Islet precursor cell (in vitro differentiated cells): ENCODE data around the gene RIPOR2.
A peak's percentile ranks its signal among the peaks of the same experiment; 100 is the strongest.

Source experiments
- DNase-seq: peaks from one replicate; pipeline ENCODE4 v3.0.0-alpha.2; 2018

The RIPOR2 gene

DNA sequence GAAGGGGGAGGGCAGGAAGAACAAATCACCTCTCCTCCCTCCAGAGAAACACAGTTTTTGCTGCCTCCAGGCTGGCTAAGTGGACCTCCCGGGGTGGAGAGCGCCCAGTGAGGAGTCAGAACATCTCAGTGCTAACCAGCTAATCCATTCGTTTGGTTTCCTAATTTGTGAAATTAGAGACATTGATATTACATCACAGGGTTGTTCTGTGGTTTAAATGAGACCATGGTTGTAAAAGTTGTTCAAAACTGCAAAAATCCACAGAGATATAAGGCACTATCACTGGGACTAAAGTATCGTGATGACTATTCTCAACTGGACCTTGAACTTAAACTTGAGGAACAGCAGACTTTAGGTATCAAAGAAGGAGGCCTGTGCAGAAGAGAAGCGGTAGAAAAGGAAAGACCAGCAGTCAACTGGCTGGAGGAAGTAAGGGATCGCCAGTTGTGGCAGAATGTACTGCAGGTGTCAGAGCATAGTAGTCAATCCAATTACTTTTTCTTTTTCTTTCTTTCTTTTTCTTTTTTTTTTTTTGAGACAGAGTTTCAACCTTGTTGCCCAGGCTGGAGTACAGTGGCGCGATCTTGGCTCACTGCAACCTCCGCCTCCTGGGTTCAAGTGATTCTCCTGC lies 33.9 kb downstream of the RIPOR2 start:
- DNase-seq: no peak

DNA sequence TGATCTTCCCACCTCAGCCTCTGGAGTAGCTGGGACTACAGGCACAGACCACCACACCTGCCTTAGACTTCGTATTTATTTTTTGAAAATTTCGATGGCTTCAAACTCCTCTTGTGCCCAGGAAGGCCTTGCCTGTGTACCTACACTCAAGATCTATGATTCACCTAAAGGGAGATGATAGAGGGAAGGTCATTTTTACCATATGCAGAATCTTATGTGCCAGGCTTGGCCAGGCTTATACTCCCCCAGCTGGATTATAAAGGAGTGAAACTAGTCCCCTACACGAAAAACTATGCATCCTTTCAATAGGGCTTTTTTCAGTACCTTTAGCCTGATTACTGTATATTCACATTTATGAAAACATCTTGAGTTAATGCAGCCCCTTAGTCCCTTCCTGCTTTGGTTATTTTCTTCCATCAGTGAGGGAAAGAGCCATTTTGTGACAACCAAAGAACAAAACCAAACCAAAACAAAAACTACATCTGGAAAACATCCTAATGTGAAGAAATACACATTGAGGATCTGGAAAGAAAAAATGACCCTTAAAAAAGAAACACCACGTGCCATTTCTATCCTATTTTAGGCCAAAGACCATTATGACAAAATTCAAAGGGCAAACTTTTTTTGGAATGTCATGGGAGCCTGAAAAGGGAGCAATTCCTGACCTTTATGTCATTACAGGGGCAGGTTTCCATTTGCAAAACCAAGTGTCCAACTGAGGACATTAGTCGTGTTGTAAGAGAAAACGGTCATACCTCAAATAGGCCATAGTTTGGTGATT lies 34.7 kb downstream of the RIPOR2 start:
- no peak for DNase-seq

DNA sequence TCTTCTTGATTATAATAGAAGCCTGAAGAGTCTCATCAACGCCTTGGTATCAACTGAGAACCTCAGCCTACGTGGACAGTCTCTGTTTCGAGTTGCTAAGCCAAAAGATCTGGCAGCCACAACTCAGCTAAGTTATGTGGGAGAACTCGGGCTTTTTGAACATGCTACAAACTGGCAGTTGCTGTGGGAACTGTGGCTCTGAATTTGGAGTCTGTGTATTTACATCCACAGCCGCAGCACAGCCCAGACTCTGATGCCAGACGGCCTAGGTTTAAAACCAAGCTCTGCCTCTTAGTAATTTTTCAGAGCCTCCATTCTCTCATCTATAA lies 35.8 kb downstream of the RIPOR2 start:
- peak; percentile 61 for DNase-seq

DNA sequence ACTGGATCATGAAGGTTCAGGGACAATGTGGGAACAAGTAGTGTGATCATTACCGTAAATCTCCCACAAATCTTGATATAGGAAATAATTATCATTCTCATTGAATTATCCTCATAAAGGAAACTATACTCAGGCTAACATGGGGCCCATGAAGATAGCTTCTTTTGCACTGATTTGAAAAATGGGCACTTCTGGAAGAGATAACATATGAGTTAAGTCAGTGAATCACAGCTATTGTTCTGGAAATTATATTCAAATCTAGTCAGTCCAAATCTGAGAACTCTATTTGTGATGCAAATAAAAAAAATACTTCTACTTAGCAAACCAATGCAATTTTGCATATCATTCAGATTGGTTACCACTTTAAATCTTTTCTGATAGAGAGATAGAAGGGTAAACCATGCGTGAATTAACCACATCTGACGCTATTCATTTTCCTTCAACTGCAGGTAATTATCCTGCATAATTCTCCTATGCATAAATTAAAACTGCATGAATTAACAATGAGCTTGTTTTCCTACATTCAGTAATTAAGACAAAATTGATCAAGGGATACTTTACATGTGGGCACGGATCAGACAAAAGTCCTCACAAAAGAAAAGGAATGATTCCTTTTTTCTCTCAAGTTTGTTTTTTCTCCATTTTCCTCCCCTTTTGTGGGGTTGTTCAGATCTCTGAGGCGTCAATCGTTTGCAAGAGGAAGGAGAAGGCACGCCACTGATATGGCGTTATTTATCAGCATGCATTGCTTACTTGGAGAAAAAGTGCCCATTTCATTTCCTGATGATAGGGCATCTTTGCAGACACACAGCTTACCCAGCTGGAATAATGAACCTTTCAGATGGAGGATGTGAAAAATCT lies 36.4 kb downstream of the RIPOR2 start:
- no peak for DNase-seq

DNA sequence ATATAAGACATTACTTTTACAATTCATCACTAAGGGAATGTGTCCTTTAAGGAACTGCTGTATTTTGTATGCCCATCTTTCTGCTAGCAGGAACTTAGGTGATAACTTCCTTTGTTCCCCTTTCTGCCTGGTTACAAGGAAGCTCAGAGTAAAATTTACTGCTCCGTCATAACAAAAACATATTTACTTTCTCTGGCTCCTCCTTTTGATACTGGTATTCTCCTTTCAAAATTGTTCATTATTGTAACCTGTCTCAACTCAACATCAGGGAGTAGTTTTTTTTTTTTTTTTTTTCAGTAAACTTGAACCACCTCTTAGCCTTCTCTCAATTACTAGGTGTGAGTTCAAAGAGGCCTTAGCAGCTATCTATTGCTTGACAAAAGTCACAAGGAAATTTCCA lies 37.1 kb downstream of the RIPOR2 start:
- DNase-seq: no peak

DNA sequence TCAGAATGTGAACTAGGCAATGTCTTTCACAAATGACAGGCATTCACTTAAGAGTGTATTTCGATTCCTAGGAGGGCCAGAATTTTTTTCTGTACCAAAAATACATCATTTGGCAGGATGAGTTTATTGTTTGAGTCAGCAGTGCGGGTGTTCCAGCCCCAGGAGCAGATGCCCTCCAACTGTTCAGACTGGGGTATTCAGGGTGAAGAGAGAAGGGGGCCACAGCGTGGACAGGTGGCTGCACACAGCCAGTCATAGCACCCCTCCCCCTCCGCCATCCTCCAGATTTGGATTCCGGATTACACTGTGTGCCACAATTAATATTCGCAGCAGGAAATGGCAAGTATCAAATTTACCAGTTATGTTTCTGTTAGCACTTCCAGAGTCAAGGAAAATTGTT lies 38.6 kb downstream of the RIPOR2 start:
- DNase-seq: no peak

DNA sequence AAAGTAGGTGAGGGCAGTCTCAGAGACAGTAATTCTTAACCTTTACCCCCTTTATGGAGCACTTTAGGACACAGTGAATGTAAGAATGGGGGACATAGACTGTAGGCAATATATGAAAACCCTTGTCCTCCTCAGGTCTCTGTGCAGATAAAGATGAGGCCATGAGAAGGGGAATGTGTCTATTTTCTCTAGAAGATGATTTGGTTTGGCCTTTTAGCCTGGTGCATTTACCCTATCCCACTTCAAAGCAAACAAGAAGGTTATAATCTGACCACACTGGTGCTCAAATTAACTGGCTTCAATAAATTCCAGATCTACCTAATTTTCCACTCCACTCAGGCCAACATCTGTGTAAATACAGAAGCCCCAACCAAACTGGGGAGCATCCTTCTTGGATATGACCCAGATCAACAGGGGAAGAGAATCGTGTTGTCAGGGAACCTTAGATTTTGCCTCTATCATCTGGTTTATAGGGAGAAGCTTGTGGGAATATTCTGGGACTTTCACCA lies 42.4 kb downstream of the RIPOR2 start:
- no peak for DNase-seq

DNA sequence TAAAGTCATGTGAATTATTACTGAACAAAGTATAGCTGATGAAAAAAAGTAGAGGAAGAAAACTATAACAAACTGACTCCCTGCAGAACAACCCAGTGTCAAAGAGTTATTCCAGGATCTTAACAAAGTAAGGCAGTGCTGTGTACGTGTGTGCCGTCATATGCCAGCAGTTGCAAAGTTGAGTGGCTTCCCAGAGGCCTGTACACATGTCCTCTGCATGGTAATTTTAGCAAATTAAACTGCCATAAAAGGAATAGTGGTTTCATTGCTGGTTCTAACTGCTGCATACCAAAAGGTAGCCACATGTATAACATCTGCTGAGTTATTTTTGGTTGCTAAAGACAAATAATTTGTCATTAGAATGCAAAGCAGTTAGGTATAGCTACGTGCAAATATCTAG lies 44.8 kb downstream of the RIPOR2 start:
- DNase-seq: no peak

DNA sequence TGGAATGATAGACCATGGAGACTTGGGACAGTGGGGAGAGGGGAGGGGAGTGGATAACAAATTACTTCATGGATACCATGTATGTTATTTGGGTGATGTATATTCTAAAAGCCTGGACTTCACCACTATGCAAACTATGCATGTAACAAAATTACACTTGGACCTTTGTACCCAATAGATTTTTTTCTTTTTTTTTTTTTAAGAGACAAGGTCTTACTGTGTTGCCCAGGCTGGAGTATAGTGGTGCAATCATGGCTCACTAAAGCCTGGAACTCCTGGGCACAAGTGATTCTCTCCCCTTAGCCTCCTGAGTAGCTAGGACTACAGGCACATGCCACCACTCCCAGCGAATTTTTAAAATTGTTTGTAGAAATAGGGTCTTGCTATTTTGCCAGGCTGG lies 45.3 kb downstream of the RIPOR2 start:
- no peak for DNase-seq

DNA sequence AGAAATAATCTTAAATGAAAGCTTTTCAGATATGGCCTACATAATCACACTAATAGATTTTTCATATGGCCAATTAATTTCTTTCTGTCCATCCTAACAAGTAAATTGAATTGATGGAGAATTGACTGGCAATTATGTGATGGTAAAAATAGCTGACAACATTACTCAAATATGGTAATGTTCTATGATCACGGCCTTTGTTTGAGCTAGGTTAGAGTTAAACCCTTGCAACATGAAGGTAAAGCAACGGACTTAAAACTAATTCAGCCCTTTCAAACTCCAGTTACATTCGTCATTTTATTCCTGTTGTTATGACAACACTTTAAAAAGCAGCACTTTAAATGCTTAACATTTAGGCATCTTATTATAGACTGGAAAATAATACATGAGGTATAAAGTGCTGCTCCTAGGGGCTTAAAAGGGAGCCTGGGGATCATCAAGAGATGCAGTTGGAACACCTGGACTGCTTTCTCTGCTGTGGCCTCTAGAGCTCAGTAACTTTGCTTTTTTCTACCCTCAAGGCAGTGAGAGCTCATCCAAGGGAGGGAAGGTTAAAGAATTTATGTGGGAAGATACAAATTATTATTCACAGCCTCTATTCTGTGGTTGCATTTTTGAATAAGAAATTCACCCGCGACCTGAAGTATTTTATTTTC lies 46.9 kb downstream of the RIPOR2 start:
- DNase-seq: no peak

DNA sequence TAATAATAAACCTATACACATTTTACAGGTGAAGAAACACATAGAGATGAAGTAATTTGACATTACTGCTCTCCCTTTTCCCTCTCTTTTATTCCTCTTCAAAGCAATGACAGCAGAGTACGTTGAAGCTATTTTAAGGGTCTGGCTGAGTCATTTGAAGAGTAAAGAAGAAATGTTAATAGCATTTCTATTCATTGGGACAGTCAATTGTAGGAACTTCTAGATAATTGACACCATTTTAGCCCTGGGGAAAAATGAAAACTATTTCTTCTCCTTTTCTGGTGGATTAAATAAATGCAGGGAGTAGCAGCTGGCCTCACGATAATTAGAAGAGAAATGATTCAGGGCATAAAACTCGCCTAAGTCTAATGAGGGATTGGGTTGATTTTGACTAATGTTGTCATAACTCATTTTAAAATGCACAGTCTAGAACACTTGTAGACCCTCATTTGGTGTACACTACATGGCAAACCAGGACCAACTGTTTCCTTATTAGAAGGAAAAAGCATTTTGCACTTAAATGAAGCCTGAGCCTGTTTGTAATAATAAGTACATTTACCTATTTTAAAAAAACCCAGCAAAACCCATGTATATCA lies 48.1 kb downstream of the RIPOR2 start:
- DNase-seq: no peak

DNA sequence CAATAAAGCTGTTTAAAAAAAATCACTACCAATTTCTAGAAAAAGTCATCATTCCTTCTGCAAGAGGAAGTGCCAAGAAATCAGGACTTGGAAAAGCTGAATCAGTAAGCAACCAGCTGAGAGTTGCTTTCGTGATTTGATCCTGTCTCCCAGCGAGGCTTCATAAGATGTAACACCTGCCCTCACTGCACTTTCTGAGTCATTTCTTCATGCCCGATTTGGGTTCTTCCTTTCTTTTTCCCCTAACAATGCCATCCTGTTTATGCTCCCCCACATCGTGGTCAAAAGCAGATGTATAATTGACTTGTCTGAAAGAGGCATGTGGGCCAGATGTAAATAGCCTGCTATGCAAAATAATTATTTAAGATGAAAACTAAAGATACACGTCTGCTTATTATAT lies 52.1 kb downstream of the RIPOR2 start:
- DNase-seq: no peak

DNA sequence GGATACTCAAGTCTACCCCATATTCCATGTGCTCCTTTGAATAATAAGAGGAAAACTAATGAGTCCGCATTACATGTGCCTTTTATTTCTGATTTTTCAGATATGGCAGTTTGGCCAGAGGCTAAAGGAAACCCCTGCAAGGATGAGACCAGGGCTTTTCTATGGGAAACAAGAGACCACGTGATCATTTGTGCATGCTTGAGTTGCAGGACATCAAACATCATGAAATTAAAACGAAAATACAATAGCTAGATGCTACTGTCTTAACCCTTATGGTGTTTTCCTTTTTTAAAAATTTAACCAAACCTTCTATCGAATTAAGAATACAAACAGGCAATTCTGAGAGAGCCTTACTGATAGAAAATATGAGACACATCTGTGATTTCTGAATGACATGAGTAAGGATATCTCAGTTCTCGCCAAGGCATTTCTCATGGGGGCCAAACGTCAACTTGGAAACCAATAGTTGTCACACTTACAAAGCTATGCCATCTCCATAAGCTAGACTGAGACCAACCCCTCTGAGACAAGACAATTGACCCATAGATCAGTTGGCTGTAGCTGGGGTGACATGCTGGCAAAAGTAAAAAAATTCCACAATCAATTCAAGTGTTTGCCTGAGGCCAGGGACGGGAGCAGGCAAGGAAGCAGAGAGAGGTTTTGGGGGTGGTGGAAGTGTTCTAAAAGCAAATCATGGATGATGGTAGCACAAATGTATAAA lies 52.8 kb downstream of the RIPOR2 start:
- DNase-seq: no peak

DNA sequence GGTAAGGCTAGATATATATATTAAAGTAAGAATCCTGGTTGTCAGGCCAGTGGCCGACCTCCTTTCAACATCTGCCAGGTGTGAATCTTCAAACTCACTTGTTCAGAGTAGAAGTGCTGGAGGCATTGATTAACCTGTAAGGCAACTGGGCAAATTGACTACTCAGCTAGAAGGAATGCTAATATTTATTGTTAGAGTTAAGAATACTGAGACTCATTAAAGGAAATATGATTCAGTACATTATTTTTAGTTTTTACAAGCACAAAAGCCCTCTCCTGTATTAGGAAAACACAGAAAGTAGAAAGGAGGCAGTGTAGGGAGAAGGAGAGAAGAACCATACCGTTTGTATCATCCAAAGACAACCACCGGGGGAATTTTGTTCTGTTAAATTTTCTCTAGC lies 53.5 kb downstream of the RIPOR2 start:
- DNase-seq: no peak

DNA sequence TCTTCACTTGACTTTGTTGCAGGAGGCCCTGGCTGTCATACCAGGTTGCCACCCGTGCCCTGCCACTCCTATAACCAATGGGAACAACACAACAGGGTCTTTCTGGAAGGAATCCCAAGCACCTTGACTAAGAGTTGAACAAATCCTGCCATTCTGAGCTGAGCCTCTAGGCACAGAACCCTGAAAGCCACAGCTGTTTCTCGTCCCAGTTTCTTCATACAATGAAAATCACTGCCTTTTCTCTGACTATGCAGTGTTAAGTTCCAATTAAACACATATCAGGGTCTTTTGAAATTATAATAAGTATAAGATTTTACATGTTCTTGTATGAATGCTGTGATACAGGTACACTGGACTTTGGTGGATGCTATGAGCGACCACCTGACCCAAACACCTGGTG lies 54.4 kb downstream of the RIPOR2 start:
- DNase-seq: no peak

DNA sequence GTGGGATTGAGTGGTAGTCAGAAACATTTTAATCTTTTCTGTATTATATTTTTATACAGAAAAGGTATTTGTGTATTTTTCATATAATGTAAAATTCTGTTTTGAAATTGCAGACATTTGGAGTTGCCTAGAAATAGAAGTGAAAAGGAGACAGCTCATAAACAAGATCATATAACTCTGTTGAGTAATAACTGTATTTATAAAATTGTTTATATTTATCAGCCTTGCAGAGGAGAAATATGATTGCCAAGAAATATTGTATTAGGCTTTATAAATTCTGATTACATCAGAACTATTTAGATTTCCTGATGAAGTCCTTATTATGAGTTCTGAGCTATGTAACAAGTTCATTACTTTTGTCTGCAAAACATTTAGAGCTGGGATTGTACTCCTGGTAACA lies 55.3 kb downstream of the RIPOR2 start:
- no peak for DNase-seq

DNA sequence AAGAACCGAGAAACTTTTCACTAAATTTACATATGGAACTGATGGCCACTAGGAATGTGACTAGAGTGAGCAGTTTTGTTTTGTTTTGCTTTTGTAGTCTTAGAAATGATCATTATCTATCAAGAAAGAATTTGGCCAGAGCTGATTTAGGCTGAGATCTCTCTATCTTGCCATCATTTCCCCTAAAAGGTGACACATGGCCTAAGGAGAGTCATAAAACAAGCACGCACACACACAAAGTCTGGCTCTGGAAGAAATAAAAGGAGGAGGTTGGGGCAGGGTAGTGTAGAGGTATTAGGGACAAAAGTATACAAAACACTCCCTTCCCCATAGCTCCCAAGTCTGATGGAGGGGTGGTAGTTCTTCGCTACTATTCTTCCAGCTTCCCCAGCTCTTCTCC lies 56.4 kb downstream of the RIPOR2 start:
- peak; percentile 84 for DNase-seq

DNA sequence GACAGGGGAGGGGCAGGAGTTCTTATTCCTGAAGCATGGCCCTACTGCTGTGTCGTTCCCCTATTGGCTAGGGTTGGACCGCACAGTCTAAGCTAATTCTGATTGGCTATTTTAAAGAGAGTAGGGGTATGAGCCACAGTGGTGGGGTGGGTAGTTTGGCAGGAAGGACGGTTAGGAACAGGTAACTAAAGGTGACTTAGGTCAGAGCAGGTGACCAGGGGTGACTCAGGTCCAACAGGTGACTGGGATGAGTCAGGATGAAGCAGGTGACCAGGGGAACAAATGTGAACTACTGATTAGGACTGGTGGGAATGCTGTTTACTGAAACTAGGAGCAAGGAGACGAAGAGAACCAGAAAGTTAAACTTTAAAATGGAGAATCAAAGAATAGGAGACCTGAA lies 58.0 kb downstream of the RIPOR2 start:
- peak; percentile 90 for DNase-seq

DNA sequence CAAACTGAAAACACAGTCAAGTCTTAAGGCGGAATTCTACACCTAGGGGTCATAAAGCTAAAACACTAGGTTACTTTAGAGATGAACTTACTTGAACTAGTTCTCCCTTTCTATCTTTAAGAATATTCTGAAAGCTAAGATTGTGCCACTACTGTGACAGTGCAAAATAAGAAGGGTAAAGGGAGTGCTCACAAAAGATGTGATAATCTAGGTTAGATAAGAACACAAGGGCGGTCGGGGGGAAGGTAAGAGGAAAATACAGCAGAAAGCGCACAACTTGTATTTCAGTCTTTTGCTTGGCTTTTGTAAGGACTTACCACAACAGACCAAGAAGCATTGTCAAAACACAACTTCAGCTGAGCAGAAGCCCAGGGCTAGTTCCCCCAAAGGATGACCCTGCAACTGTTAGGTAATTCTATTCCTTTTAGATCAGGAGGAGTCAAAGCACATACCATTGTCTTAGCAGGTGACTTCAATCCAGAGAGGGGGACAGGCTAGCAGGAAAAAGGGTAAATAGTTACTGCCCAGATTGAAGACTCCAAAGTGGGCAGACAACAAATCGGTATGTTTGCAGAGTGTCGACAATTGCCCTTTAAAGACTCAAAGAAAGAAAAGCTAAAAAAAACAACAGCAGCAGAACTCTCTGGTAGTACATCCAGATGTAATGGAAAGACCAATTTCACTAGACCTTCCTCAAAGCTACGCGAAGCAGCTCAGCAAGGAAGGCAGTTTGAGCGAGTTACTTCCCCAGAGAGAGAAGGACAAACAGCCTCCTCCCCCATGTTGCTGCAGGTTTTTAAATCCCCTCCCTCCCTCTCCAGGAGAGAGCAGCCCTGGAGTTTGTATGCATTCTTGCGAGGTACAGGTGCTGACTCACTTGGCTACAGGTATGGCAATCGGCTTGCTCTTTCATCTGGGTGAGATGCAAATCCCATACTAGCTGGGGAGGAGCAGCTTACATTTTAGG lies 59.0 kb downstream of the RIPOR2 start:
- DNase-seq: peak; percentile 97

DNA sequence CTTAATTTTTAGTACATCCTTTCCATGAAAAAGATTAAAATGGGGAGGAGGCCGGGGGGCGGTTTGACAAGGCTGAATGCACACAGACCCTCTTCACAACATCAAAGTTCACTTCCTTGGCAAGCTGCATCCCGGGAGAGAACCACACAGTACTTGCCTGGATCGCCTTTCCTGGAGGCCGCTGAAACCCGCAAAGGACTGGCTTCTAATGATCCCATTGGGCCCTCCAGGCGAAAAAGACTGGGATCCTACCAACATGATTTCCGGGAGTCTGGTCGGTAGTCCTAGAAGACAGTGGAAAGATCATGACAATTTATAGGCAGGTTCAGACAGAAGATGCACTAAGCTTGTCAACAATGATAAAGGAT lies 60.2 kb downstream of the RIPOR2 start:
- peak; percentile 63 for DNase-seq
